HG02763 (cell line): ENCODE data around the gene LONRF3.

Experiments used
- ATAC-seq: cut with Tn5 transposase; IDR thresholded peaks from one replicate; pipeline ENCODE4 v1.9.1; 2021; ENCODE audit warnings: mild to moderate bottlenecking, moderate library complexity; ENCODE audit not compliant: unreplicated experiment

LONRF3 gene

DNA sequence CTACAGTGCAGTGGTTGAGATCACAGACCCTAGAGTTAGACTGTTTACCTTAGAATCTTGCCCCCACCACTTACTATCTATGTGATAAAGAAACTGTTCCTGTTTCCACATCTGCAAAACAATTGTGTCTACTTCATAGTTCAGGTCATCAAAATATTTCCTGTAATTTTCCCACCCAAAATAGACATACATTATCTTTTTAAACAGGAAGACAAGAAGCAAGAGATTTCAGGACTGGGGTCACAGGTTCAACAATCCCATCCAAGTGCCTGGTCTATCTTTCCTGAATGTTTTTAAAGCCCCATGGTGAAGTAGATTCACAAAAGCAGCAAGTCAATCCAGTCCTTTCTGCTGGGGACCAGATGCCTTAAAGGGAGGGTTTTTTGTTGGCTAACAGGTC is 56.6 kb downstream of the LONRF3 start:
- no peak for ATAC-seq

DNA sequence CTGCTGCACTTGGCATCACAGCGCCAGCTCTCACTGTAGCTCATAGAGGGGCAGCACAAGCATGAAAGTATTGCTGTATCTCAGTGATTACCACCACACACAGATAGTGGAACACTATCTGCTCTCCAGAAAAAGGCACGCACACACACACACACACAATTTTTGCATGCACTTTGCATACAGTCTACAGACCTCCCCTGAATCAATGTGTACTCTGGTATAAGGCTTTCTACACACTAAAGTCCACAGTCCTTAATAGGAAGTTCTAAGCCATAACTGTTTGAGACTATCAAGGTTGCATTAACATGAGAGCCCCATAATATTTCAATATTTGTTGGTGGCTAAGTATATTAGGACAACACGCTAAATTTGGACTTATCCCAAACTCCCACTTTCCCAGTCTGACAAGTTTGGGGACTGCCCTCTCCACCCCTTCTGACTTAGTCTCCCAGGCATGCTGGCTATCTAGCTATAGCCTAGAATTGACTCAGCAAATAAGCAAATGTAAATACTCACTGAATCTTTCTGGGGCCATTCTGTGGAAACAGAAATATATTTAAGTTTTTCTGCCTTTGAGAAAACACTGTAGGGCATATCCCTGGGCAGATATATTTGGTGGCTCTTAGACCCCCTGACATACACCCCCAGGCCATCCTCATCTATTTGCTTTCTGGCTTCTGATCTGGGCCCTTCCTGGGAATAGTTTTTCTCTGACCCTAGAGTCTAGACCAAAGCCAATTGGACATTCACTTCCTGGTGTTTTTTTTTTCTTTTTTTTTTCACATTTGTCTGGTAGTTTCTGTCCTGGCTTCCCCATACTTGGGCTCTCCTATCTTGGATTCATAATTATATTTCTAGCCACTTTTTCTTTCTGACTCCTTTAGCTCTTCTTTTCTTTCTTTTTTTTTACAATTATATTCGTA is 62.0 kb downstream of the LONRF3 start:
- ATAC-seq = no peak

DNA sequence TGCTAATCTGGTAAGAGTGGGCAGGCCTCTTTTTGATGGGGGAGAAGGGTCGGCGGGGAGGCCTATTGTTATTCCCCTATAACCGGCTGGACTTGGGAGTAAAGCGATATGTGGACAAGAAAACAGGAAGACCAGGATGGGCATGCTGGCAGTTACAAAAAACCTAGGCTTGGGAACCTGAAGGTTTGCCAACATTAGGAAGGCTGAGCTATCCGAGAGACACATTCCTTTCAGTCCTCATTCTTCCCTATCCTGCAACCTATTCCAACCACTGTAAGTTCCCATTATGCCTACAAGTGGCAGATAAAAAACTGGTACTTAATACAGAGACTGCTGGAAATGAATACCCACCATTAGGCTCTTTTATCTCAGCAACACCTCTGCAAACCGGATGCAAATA is 66.0 kb downstream of the LONRF3 start:
- ATAC-seq = no peak

GRCh38 chrX:119041175-119041574 is 66.8 kb downstream of the LONRF3 start:
- ATAC-seq = no peak

DNA sequence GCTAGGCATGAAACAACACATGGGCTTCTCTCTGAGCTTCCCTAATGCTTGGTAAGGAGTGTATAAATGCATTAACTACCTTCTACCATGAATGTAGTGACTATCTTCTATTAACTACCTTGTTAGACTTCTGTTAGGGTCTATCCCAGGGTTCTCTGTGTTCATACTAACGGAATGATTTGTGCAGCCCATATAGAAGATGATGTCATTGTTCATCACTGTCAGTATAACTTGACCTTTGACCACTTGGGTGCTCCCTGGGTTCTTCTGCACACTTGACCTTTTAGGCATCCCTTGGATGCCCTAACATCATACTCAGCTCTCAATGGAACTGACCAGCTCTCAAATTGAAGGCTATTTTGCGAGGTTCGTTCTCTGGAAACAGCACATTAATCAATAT is 67.6 kb downstream of the LONRF3 start:
- ATAC-seq = no peak

GRCh38 chrX:119042996-119043395 is 68.6 kb downstream of the LONRF3 start:
- no peak for ATAC-seq

DNA sequence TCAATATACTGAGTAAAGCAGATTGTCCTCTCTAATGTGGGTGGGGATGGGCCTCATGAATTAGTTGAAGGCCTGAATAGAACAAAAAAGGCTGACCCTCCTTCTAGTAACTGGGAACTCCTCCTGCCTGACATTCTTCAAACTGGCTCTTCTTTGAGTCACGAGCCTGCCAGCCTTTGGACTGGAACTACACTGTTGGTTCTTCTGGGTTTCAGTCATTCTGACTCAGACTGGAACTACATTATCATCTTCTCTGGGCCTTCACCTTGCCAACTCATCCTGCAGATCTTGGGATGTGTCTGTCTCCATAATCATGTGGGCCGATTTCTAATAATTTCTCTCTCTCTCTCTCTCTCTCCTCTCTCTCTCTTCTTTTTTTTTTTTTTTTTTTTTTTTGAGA is 71.5 kb downstream of the LONRF3 start:
- ATAC-seq = no peak

DNA sequence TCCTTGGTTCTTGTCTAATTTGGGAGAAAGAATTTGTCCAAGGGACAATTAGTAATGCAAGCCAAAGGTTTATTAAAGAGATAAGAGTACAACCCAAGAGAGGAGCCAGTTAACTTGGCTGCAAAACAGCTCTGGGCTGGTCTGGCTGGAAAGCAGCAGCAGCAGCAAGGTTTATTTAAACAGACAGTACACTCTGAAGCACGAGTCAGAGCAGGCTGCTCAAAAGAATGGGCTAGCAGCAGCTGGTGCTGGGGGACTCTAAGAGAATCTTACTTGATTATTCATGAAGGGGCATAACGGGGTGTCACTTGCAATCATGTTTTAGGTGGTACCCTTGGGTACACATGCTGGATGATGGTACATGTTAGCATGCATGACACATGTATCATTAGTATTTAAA is 81.3 kb downstream of the LONRF3 start:
- ATAC-seq = no peak

- ATAC-seq = no peak
These were observed 88.4 kb downstream of the LONRF3 start for GRCh38 chrX:119062750-119063374.

DNA sequence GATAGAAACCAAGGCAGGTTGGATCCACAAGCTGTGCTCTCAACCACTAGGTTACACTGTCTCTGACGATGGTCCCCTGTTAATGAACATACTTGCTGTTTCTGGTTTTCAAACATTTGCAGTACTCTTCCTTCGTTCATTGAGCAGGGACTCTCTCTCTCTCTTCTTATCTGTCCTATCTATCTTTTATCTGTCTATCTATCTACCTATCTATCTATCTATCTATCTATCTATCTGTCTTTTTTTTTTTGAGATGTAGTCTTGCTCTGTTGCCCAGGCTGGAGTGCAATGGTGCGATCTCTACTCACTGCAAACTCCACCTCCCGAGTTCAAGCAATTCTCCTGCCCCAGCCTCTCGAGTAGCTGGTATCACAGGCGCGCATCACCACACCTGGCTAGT is 89.0 kb downstream of the LONRF3 start:
- ATAC-seq = no peak

GRCh38 chrX:119067023-119067739 is 92.8 kb downstream of the LONRF3 start:
- no peak for ATAC-seq
